Osteoblast (primary cell): ENCODE results near the gene SORCS2. TPM values are rescaled to one million over a fixed set of nuclear protein-coding genes. Genes with fewer than 3 reads are reported as not detected.
A peak's percentile ranks its signal among the peaks of the same experiment; 100 is the strongest.

ENCODE experiments used
- DNase-seq: peaks from one replicate; pipeline ENCODE4 v3.0.0; 2011; ENCODE audit warnings: low spot score, mixed read lengths; ENCODE audit not compliant: insufficient read length; ENCODE audit errors: missing footprints
- H2AFZ ChIP-seq: 2 replicates; pipeline ENCODE4 v1.6.0; 2011; ENCODE audit warnings: mild to moderate bottlenecking, low read length
- H3K27ac ChIP-seq: 2 replicates; pipeline ENCODE4 v1.5.1; 2011; ENCODE audit warnings: mild to moderate bottlenecking, low read depth, low read length, moderate library complexity
- H3K27me3 ChIP-seq: 2 replicates; pipeline ENCODE4 v1.6.0; 2012; ENCODE audit warnings: mild to moderate bottlenecking, control low read depth, inconsistent platforms, low read length, moderate library complexity; ENCODE audit not compliant: insufficient read depth
- H3K36me3 ChIP-seq: 2 replicates; pipeline ENCODE4 v1.5.1; 2011; ENCODE audit warnings: mild to moderate bottlenecking, low read length, control low read depth, moderate library complexity; ENCODE audit not compliant: insufficient read depth
- H3K4me1 ChIP-seq: 2 replicates; pipeline ENCODE4 v1.5.1; 2011; ENCODE audit warnings: mild to moderate bottlenecking, low read length, control low read depth, moderate library complexity; ENCODE audit not compliant: insufficient read depth
- H3K4me2 ChIP-seq: 2 replicates; pipeline ENCODE4 v1.6.0; 2011; ENCODE audit warnings: mild to moderate bottlenecking, low read length; ENCODE audit not compliant: insufficient read depth
- H3K4me3 ChIP-seq: fragments of 200-600 bp; sonication (generic); 3 replicates; pipeline ENCODE4 v1.5.1; 2012; ENCODE audit warnings: mild to moderate bottlenecking, low read length, inconsistent platforms; ENCODE audit not compliant: insufficient read depth
- H3K79me2 ChIP-seq: 2 replicates; pipeline ENCODE4 v1.6.0; 2012; ENCODE audit warnings: mild to moderate bottlenecking, low read length, control low read depth, inconsistent platforms; ENCODE audit not compliant: insufficient read depth
- H3K9me3 ChIP-seq: 2 replicates; pipeline ENCODE4 v1.5.1; 2011; ENCODE audit warnings: low read depth, low read length, control low read depth
- H4K20me1 ChIP-seq: 2 replicates; pipeline ENCODE4 v1.6.0; 2012; ENCODE audit warnings: mild to moderate bottlenecking, low read length, control low read depth; ENCODE audit not compliant: insufficient read depth
- CTCF ChIP-seq: IDR thresholded peaks from 2 replicates; pipeline ENCODE4 v1.5.1; 2011; ENCODE audit warnings: mild to moderate bottlenecking, low read depth, low read length, moderate library complexity; ENCODE audit errors: extremely low read depth
- total RNA-seq: library from RNA; depleted of rRNA; stranded (reverse); fragments of >200 nt; gene quantifications from 2 replicates; pipeline ENCODE4 v1.2.3, GENCODE V29; 2012

Gene SORCS2
- total RNA-seq, 1 donor, result 9.0 TPM

DNA sequence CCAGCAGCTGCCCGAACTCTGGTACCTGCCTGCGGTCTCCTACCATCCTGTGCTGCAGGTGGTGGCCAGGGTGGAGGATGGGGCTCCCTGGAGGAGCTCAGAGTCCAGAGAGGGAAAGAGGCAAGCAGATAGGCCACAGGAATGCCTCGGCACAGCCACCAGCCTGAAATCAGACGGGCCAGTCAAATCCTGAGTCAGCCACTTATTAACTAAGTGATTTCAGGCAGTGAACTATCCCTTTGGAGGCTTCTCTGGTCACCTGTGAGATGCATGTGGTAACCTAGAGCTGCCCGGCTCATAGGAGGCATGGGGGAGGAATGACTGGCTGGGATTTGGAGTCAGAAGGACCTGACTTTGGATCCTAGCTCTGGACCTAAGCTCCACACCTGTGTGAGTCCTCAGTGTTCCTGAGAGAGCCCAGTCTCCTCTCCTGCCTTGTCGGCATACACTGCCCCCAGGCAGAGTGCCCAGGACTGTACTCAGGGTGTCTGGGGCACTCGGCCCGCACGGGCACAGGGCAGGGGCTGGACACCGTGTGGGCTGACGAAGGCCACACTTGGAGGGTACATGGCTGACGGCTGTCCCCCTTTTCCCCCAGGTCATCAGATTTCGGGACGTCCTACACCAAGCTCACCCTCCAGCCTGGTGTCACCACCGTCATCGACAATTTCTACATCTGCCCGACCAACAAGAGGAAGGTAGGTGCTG lies 338.7 kb downstream of the SORCS2 start:
- no peak for DNase-seq
- Histone ChIP-seq H3K79me2 (no peaks in the 10 kb centered on the region), H3K27ac (no peak overlapping the region), H3K36me3 (no peaks in the 10 kb centered on the region), H3K27me3 (no peaks in the 10 kb centered on the region), H3K4me1 (no peaks in the 10 kb centered on the region), H4K20me1 (no peaks in the 10 kb centered on the region), H2AFZ (no peak overlapping the region), H3K4me2 (no peak overlapping the region), H3K9me3 (no peaks in the 10 kb centered on the region), H3K4me3 (no peak overlapping the region)
- no peak for TF ChIP-seq CTCF

DNA sequence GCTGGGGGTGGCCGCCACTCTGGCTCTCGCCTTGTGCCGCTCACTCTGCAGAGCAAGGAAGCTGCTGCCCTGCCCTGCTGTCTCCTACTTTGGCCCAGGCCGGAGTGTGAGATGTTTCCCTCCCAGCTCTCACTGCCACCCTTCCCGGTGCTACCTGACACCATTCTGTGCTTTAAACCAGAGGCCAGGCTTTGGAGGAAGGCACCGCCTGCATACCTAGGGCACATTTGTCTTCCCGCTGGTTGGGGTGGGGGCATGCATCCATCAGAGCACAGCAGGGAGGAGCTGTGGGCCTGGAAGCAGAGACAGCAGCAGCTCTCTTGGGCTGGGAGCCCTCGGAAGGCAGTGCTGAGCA lies 339.3 kb downstream of the SORCS2 start:
- Histone ChIP-seq H3K36me3 (no peaks in the 10 kb centered on the region), H3K4me3 (no peak overlapping the region), H4K20me1 (no peaks in the 10 kb centered on the region), H3K79me2 (no peaks in the 10 kb centered on the region), H2AFZ (no peak overlapping the region), H3K4me2 (no peak overlapping the region), H3K27ac (no peak overlapping the region), H3K4me1 (no peaks in the 10 kb centered on the region), H3K27me3 (no peaks in the 10 kb centered on the region), H3K9me3 (no peaks in the 10 kb centered on the region)
- no peak for DNase-seq
- no peak for TF ChIP-seq CTCF

DNA sequence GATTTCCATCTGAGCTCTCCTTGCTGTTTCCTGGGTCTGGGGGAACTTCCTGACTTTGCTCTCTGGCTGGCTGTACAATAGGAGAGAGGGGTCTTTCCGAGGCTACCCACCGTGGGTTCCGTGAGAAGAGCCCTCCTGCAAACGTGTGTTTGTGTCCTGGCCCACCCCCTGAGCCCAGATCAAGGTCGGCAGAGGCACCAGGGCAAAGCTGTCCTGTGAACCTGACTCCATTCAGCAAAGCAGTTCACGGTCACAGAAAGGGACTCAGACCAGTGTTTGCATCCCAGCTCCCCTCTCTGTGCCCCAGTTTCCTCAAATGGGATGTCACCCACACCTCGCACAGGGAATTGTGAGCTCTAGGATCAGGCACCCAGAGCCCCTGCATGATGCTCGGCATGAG lies 339.7 kb downstream of the SORCS2 start:
- no peaks in the 10 kb centered on the region for H3K9me3 ChIP-seq
- no peak overlapping the region for H3K4me3 ChIP-seq
- no peak overlapping the region for H2AFZ ChIP-seq
- H3K36me3 ChIP-seq, result no peaks in the 10 kb centered on the region
- H3K79me2 ChIP-seq, result no peaks in the 10 kb centered on the region
- TF ChIP-seq CTCF, result no peak
- no peaks in the 10 kb centered on the region for H3K27me3 ChIP-seq
- H3K4me2 ChIP-seq, result no peak overlapping the region
- H3K4me1 ChIP-seq, result no peaks in the 10 kb centered on the region
- DNase-seq, result peak; percentile 58
- H4K20me1 ChIP-seq, result no peaks in the 10 kb centered on the region
- H3K27ac ChIP-seq, result no peak overlapping the region

GRCh38 chr4:7533267-7533666 lies 340.9 kb downstream of the SORCS2 start:
- H3K4me3 ChIP-seq, result no peak overlapping the region
- H3K9me3 ChIP-seq, result no peaks in the 10 kb centered on the region
- no peak overlapping the region for H3K27ac ChIP-seq
- H3K4me2 ChIP-seq, result no peak overlapping the region
- DNase-seq, result no peak
- no peaks in the 10 kb centered on the region for H4K20me1 ChIP-seq
- TF ChIP-seq CTCF, result no peak
- H3K79me2 ChIP-seq, result no peaks in the 10 kb centered on the region
- H3K4me1 ChIP-seq, result no peaks in the 10 kb centered on the region
- no peaks in the 10 kb centered on the region for H3K27me3 ChIP-seq
- no peak overlapping the region for H2AFZ ChIP-seq
- H3K36me3 ChIP-seq, result no peaks in the 10 kb centered on the region
